SK-N-SH treated with all-trans-retinoic acid at 6 μM for 48 hours (cell line): Measurements from ENCODE around the gene AFF1.

Experiments
- ARNTL ChIP-seq: fragments of 450-650 bp; formaldehyde crosslinking; IDR thresholded peaks from 2 replicates; pipeline ENCODE4 v1.5.0; 2020; ENCODE audit warnings: low read depth, mild to moderate bottlenecking, moderate library complexity, borderline replicate concordance
- CREB5 ChIP-seq: fragments of 250-450 bp; sonication (Bioruptor Pico); IDR thresholded peaks from 2 replicates; pipeline ENCODE4 v1.5.1; 2020; ENCODE audit warnings: low read depth, mild to moderate bottlenecking, moderate library complexity
- GLIS3 ChIP-seq: fragments of 250-450 bp; sonication (Bioruptor Pico); IDR thresholded peaks from 2 replicates; pipeline ENCODE4 v1.5.0; 2020; ENCODE audit warnings: mild to moderate bottlenecking, moderate library complexity
- OSR1 ChIP-seq: fragments of 250-450 bp; sonication (Bioruptor Pico); IDR thresholded peaks from 2 replicates; pipeline ENCODE4 v1.8.0; 2022; ENCODE audit warnings: moderate library complexity, mild to moderate bottlenecking, inconsistent platforms
- PATZ1 ChIP-seq: fragments of 250-450 bp; sonication (Bioruptor Pico); IDR thresholded peaks from 2 replicates; pipeline ENCODE4 v1.8.0; 2020; ENCODE audit warnings: mild to moderate bottlenecking, moderate library complexity, borderline replicate concordance
- RARB ChIP-seq: fragments of 250-450 bp; sonication (Bioruptor Pico); IDR thresholded peaks from 2 replicates; pipeline ENCODE4 v1.8.0; 2021; ENCODE audit warnings: mild to moderate bottlenecking, moderate library complexity
- TCF4 ChIP-seq: fragments of 250-450 bp; sonication (Bioruptor Pico); IDR thresholded peaks from 2 replicates; pipeline ENCODE4 v1.8.0; 2021; ENCODE audit warnings: mild to moderate bottlenecking, moderate library complexity, borderline replicate concordance
- TOX ChIP-seq: fragments of 250-450 bp; sonication (Bioruptor Pico); IDR thresholded peaks from 2 replicates; pipeline ENCODE4 v1.8.0; 2021; ENCODE audit warnings: mild to moderate bottlenecking, moderate library complexity, borderline replicate concordance
- TSHZ2 ChIP-seq: fragments of 250-450 bp; sonication (Bioruptor Pico); IDR thresholded peaks from 2 replicates; pipeline ENCODE4 v1.5.0; 2020; ENCODE audit warnings: mild to moderate bottlenecking, moderate library complexity
- ZC3H10 ChIP-seq: fragments of 250-450 bp; sonication (Bioruptor Pico); IDR thresholded peaks from 2 replicates; pipeline ENCODE4 v1.5.1; 2021; ENCODE audit warnings: mild to moderate bottlenecking, moderate library complexity
- ZFP30 ChIP-seq: fragments of 450-650 bp; formaldehyde crosslinking; IDR thresholded peaks from 2 replicates; pipeline ENCODE4 v1.5.0; 2022; ENCODE audit warnings: mild to moderate bottlenecking, moderate library complexity

- TF ChIP-seq PATZ1 (CRISPR knock-in tag) (no peak), ARNTL (CRISPR knock-in tag) (no peak), TSHZ2 (CRISPR knock-in tag) (no peak), RARB (CRISPR knock-in tag) (no peak), TCF4 (CRISPR knock-in tag) (no peak), OSR1 (CRISPR knock-in tag) (no peak), TOX (CRISPR knock-in tag) (no peak), GLIS3 (CRISPR knock-in tag) (no peak), ZC3H10 (CRISPR knock-in tag) (no peak), CREB5 (CRISPR knock-in tag) (no peak), ZFP30 (no peak)
Observed at GRCh38 chr4:87112063-87112462, 177.3 kb downstream of the AFF1 start.
